Esophagus muscularis mucosa (tissue), 4 donors: ENCODE data around the gene SH2D3A.

Experiments used
- EP300 ChIP-seq: sonication (generic); formaldehyde crosslinking; IDR thresholded peaks from one replicate; pipeline ENCODE4 v1.6.1; 2017; ENCODE audit warnings: antibody characterized with exemption
- POLR2AphosphoS5 ChIP-seq, 2 donors: sonication (generic); formaldehyde crosslinking; IDR thresholded peaks; one replicate each; pipeline ENCODE4 v1.6.1; 2017; ENCODE audit warnings: antibody characterized with exemption in 2 of 2
- TF ChIP-seq, protein P1 (sequence below), 3 experiments: fragments of 200-600 bp in 2 of 3; fragments of 450-650 bp in 1 of 3; sonication (generic) in 2 of 3; IDR thresholded peaks; one replicate each; pipeline ENCODE4 v1.5.1; 2017 to 2019; ENCODE audit warnings: antibody characterized with exemption in 3 of 3, mild to moderate bottlenecking in 2 of 3, moderate library complexity in 1 of 3

DNA sequence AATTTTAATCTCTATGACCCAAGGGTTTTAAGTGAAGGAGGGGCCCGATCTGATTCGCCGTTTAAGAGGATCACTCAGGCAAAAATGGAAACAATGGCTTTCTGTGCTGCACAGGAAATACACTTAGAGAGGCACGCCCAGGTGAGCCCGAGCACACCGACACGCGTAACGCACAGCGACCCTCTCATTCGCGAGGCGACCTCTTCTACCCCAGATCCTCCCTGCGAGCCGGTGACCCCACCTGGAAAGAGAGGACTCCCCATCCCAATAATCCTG lies 216 bp downstream of the SH2D3A start:
- TF ChIP-seq, protein P1, sequence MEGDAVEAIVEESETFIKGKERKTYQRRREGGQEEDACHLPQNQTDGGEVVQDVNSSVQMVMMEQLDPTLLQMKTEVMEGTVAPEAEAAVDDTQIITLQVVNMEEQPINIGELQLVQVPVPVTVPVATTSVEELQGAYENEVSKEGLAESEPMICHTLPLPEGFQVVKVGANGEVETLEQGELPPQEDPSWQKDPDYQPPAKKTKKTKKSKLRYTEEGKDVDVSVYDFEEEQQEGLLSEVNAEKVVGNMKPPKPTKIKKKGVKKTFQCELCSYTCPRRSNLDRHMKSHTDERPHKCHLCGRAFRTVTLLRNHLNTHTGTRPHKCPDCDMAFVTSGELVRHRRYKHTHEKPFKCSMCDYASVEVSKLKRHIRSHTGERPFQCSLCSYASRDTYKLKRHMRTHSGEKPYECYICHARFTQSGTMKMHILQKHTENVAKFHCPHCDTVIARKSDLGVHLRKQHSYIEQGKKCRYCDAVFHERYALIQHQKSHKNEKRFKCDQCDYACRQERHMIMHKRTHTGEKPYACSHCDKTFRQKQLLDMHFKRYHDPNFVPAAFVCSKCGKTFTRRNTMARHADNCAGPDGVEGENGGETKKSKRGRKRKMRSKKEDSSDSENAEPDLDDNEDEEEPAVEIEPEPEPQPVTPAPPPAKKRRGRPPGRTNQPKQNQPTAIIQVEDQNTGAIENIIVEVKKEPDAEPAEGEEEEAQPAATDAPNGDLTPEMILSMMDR (IDR thresholded peaks at IDR 0.05) = no peak
- TF ChIP-seq POLR2AphosphoS5 (IDR thresholded peaks at IDR 0.05) (no peak), EP300 (no peak)
